Neutrophil (primary cell): ENCODE data around the gene TRPV2.
"Not testable (repeated sequence)": the region's sequence is repeated elsewhere in the genome, so short reads cannot be mapped to it uniquely, and the experiment has no call there.

Source experiments
- H3K27ac ChIP-seq: fragments of 200-600 bp; sonication (generic); 2 replicates; pipeline ENCODE4 v1.5.1; 2016; ENCODE audit warnings: mild to moderate bottlenecking, moderate library complexity
- H3K27me3 ChIP-seq: fragments of 200-600 bp; sonication (generic); 2 replicates; pipeline ENCODE4 v1.6.0; 2016; ENCODE audit warnings: mild to moderate bottlenecking
- H3K36me3 ChIP-seq: fragments of 200-600 bp; sonication (generic); 2 replicates; pipeline ENCODE4 v1.5.1; 2017
- H3K4me1 ChIP-seq, 2 experiments: fragments of 200-600 bp in 1 of 2; sonication (generic) in 1 of 2; 1 replicate in 1 of 2; 2 replicates in 1 of 2; pipeline versions ENCODE4 v1.5.1 to v1.6.1; 2013 to 2016; ENCODE audit warnings: low read depth in 1 of 2, low read length in 1 of 2, mild to moderate bottlenecking in 1 of 2, moderate library complexity in 1 of 2; ENCODE audit not compliant: control insufficient read depth in 1 of 2, insufficient read depth in 1 of 2
- H3K4me3 ChIP-seq, 2 experiments: fragments of 200-600 bp in 1 of 2; sonication (generic) in 1 of 2; 1 replicate in 1 of 2; 2 replicates in 1 of 2; pipeline ENCODE4 v1.5.1; 2013 to 2016; ENCODE audit warnings: low read depth in 1 of 2, low read length in 1 of 2, mild to moderate bottlenecking in 1 of 2, moderate library complexity in 1 of 2
- H3K9me3 ChIP-seq: fragments of 200-600 bp; sonication (generic); 2 replicates; pipeline ENCODE4 v1.5.1; 2016
- TF ChIP-seq, protein P1 (sequence below): fragments of 200-600 bp; sonication (generic); IDR thresholded peaks from 2 replicates; pipeline ENCODE4 v1.5.1; 2016; ENCODE audit warnings: antibody characterized with exemption

The TRPV2 gene

DNA sequence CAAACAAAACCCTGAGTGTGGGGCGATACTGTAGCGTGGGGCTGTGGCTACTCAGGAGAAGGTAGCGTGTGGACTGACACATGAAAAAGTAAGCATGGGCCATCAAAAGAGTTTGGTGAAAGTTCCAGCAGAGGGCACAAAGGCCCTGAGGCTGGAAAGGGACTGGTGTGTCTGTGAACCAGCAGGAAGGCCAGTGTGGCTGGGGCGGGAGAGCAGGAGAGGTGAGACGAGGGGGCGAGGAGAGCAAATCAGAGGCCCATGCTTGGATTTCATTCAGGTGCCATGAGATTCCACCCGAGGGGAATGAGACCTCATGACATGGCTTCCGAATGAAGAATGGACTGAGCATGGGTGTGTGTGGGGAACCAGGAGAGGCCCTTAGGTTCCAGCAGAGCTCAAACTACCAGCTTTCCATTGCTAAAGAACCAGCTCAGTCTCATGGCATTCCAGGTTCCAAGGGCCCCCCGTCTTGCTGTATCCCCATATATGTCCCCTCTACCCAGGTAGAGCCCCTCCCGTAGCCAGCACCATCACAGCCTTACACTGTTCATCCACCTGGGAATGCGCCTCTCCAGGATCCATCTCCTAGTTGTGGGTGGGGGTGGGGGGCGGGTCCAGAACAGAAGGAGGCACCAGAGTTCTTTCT is 31.1 kb downstream of the TRPV2 start:
- Histone ChIP-seq H3K4me1 (peaks cover 27 to 31% of the 10 kb centered on the region in 2 experiments), H3K4me3 (no peak overlapping the region), H3K27me3 (no peaks in the 10 kb centered on the region), H3K27ac (no peak overlapping the region), H3K36me3 (peaks cover 67% of the 10 kb centered on the region), H3K9me3 (no peaks in the 10 kb centered on the region)
- TF ChIP-seq, protein P1, sequence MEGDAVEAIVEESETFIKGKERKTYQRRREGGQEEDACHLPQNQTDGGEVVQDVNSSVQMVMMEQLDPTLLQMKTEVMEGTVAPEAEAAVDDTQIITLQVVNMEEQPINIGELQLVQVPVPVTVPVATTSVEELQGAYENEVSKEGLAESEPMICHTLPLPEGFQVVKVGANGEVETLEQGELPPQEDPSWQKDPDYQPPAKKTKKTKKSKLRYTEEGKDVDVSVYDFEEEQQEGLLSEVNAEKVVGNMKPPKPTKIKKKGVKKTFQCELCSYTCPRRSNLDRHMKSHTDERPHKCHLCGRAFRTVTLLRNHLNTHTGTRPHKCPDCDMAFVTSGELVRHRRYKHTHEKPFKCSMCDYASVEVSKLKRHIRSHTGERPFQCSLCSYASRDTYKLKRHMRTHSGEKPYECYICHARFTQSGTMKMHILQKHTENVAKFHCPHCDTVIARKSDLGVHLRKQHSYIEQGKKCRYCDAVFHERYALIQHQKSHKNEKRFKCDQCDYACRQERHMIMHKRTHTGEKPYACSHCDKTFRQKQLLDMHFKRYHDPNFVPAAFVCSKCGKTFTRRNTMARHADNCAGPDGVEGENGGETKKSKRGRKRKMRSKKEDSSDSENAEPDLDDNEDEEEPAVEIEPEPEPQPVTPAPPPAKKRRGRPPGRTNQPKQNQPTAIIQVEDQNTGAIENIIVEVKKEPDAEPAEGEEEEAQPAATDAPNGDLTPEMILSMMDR, result no peak

DNA sequence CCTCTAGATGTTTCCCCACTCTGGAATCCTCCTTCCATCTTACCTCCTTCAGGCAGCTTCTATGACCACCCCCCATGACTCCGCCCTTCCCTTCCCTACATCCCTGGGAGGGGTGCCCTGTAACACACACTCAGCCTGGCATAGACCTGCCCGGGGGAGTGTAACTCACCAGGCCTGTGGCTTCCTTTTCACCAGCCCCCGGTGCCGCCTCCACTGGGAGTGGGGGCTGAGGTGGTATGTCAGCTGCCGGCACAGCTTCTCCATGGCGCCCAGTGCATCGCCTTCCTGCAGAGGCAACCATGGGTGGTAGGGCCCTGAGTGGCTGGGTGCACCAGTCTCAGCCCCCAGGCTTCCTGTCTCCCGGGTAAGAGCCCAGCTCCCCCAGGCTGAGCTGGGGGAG is 32.3 kb downstream of the TRPV2 start:
- no peaks in the 10 kb centered on the region for H3K27me3 ChIP-seq
- peaks cover 15 to 19% of the 10 kb centered on the region in 2 experiments for H3K4me1 ChIP-seq
- no peak overlapping the region for H3K4me3 ChIP-seq
- H3K9me3 ChIP-seq, result no peaks in the 10 kb centered on the region
- H3K36me3 ChIP-seq, result peaks cover 66% of the 10 kb centered on the region
- no peak overlapping the region for H3K27ac ChIP-seq
- TF ChIP-seq, protein P1, result no peak

DNA sequence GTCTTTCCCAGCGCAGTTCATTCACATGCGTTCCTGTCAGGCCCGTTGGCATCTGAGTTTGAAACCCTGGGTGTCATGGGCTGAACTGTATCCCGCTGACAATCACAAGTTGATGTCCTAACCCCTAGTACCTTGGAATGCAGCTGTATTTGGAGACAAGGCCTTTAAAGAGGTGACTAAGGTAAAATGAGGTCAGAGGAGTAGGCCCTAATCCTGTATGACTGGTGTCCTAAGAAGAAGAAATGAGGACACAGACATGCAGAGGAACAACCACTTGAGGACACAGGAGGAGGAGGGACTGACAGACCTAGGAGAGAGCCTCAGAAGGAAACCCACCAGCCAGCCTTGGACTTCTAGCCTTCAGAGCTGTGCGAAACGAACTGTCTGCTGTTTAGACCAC is 33.1 kb downstream of the TRPV2 start:
- Histone ChIP-seq H3K4me3 (no peak overlapping the region), H3K4me1 (peaks cover 10 to 15% of the 10 kb centered on the region in 2 experiments), H3K27ac (no peak overlapping the region), H3K27me3 (no peaks in the 10 kb centered on the region), H3K36me3 (peaks cover 58% of the 10 kb centered on the region), H3K9me3 (no peaks in the 10 kb centered on the region)
- TF ChIP-seq, protein P1, result no peak

DNA sequence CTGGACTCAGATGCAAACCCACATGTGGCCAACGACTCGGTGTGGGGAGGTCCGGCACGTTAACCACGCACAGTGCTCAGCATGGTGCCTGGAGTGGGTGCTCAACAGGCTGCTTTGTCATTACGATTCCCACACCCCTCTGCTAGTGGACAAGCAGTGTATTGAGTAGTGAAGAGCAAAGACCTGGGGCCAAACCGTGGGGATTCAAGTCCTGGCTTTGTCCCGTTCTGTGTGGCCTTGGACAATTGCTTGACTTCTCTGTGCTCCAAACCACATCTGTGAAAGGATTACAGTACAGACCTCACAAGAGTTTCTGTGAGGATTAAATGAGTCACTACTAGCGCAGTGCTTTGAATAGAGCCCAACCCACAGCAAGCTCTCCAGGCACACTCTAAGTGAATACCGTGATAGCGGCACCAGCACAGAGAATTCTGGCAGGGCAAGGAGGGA is 33.8 kb downstream of the TRPV2 start:
- H3K4me1 ChIP-seq, result peaks cover 7 to 8% of the 10 kb centered on the region in 2 experiments

DNA sequence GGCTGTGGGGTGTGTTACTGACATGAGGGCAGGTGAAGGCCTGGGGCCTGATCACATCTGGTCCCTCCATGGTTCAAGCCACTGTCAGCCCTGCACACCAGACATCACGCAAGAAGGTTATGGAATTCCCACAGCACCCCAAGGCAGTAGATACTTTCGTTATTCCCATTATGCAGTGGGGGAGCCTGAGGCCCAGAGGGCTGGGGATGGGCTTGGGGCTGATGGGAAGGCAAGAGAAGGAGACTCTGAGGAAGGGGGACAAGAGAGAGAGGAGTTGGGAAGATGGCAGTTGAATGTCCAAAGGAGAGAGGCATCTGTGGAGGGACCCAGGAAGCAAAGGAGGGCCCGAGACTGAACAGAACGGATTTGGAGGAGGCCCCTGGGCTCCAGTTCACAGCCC is 34.7 kb downstream of the TRPV2 start:
- H3K4me1 ChIP-seq, result peaks cover 4 to 6% of the 10 kb centered on the region in 2 experiments
- no peaks in the 10 kb centered on the region for H3K27me3 ChIP-seq
- TF ChIP-seq, protein P1, result no peak
- peaks cover 52% of the 10 kb centered on the region for H3K36me3 ChIP-seq
- H3K9me3 ChIP-seq, result no peaks in the 10 kb centered on the region
- no peak overlapping the region for H3K4me3 ChIP-seq
- H3K27ac ChIP-seq, result no peak overlapping the region

More for the DNA sequence above, 33.8 kb downstream of the TRPV2 start:
- H3K27me3 ChIP-seq, result no peaks in the 10 kb centered on the region
- H3K27ac ChIP-seq, result no peak overlapping the region
- no peaks in the 10 kb centered on the region for H3K9me3 ChIP-seq
- H3K4me3 ChIP-seq, result no peak overlapping the region
- H3K36me3 ChIP-seq, result peaks cover 53% of the 10 kb centered on the region
- TF ChIP-seq, protein P1, result no peak

DNA sequence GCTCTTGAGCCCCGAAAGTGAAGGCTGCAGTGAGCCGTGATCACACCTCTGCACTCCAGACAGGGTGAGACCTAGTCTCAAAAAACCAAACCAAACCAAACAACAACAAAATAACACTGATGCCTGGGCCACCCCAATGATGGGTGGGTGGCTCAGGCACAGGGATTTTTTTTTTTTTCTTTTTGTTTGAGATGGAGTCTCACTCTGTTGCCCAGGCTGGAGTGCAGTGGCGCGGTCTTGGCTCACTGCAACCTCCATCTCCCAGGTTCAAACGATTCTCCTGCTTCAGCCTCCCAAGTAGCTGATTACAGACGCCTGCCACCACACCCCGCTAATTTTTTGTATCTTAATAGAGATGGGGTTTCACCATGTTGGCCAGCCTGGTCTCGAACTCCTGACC is 36.9 kb downstream of the TRPV2 start:
- peaks cover 17 to 19% of the 10 kb centered on the region in 2 experiments for H3K4me1 ChIP-seq

More for the DNA sequence above, 36.9 kb downstream of the TRPV2 start:
- not testable (repeated sequence) for H3K4me3 ChIP-seq, H3K27me3 ChIP-seq, H3K9me3 ChIP-seq, H3K27ac ChIP-seq
- H3K36me3 ChIP-seq, result peaks cover 34% of the 10 kb centered on the region
